Calu3 (cell line): ENCODE results near the gene HNRNPA1L2. TPM values are rescaled to one million over a fixed set of nuclear protein-coding genes. Genes with fewer than 3 reads are reported as not detected.
"Not testable (repeated sequence)": the region's sequence is repeated elsewhere in the genome, so short reads cannot be mapped to it uniquely, and the experiment has no call there.

Experiments
- BruUV-seq: library from RNA; stranded (reverse); fragments of 400-500 nt; replicated peaks from 2 replicates; lab custom pipeline; 2021; lab: Mats Ljungman, UMichigan
- CTCF ChIA-PET: fragments of 300-600 bp; sonication (Branson Sonifier 250); formaldehyde crosslinking; loops from one replicate; lab custom pipeline; 2022; ENCODE audit warnings: antibody characterized with exemption; lab: Charles Lee
- DNase-seq: peaks from one replicate; pipeline ENCODE4 v3.0.0; 2022
- H3K27ac Mint-ChIP-seq: one replicate; pipeline ENCODE4 v1.8.0; 2022; ENCODE audit warnings: mixed read lengths; ENCODE audit not compliant: unreplicated experiment
- H3K27me3 Mint-ChIP-seq: one replicate; pipeline ENCODE4 v1.8.0; 2022; ENCODE audit warnings: mixed read lengths; ENCODE audit not compliant: unreplicated experiment
- H3K36me3 Mint-ChIP-seq: one replicate; pipeline ENCODE4 v1.8.0; 2022; ENCODE audit warnings: mild to moderate bottlenecking, moderate library complexity, mixed read lengths; ENCODE audit not compliant: insufficient read depth, unreplicated experiment
- H3K4me1 Mint-ChIP-seq: one replicate; pipeline ENCODE4 v1.8.0; 2022; ENCODE audit warnings: mild to moderate bottlenecking, low read depth, mixed read lengths; ENCODE audit not compliant: unreplicated experiment
- H3K4me3 Mint-ChIP-seq: one replicate; pipeline ENCODE4 v1.8.0; 2022; ENCODE audit warnings: mild to moderate bottlenecking, low read depth, moderate library complexity, mixed read lengths; ENCODE audit not compliant: unreplicated experiment
- H3K9me3 Mint-ChIP-seq: one replicate; pipeline ENCODE4 v1.8.0; 2022; ENCODE audit warnings: low read depth, mixed read lengths; ENCODE audit not compliant: unreplicated experiment
- CTCF ChIP-seq: fragments of 200-600 bp; IDR thresholded peaks from one replicate; pipeline ENCODE4 v1.8.0; 2022; ENCODE audit warnings: antibody characterized with exemption; ENCODE audit not compliant: unreplicated experiment
- intact Hi-C: fragments of 100-400 bp; cut with micrococcal nuclease; formaldehyde crosslinking; loops from one replicate; pipeline ENCODE4 v1.10.0; 2022; ENCODE audit not compliant: unreplicated experiment
- total RNA-seq: library from RNA; stranded (reverse); gene quantifications from 2 replicates; pipeline ENCODE4 v1.2.3, GENCODE V29; 2022

HNRNPA1L2 gene
- total RNA-seq, 1 experiment from 2014 or later: 6.8 TPM

- Mint-ChIP-seq H3K4me3 (no peak overlapping the region), H3K4me1 (no peaks in the 10 kb centered on the region), H3K27ac (no peak overlapping the region), H3K36me3 (peaks cover 10% of the 10 kb centered on the region), H3K9me3 (no peaks in the 10 kb centered on the region), H3K27me3 (no peaks in the 10 kb centered on the region)
- no peak for TF ChIP-seq CTCF
- no TSS peak for BruUV-seq
- CTCF ChIA-PET: no interaction called here
- intact Hi-C loops: no loop called here
- DNase-seq: no peak
These were observed 27.4 kb downstream of the HNRNPA1L2 start for GRCh38 chr13:52669677-52670076.

- Mint-ChIP-seq H3K4me1 (no peaks in the 10 kb centered on the region), H3K36me3 (peaks cover 11% of the 10 kb centered on the region), H3K27ac (no peak overlapping the region), H3K27me3 (no peaks in the 10 kb centered on the region), H3K9me3 (no peaks in the 10 kb centered on the region), H3K4me3 (no peak overlapping the region)
- BruUV-seq: no TSS peak
- TF ChIP-seq CTCF: no peak
- CTCF ChIA-PET: no interaction called here
- intact Hi-C loops: no loop called here
- no peak for DNase-seq
These were observed 28.5 kb downstream of the HNRNPA1L2 start for GRCh38 chr13:52670726-52671125.

GRCh38 chr13:52673465-52673864 lies 31.2 kb downstream of the HNRNPA1L2 start:
- intact Hi-C loops: no loop called here
- CTCF ChIA-PET: interaction anchor here (0.7 kb wide), 1 partner anchor 1450 kb away, joined by 3 read pairs; no protein-coding TSS in a partner anchor
- H3K27ac Mint-ChIP-seq: no peak overlapping the region
- no peak overlapping the region for H3K4me3 Mint-ChIP-seq
- H3K9me3 Mint-ChIP-seq: no peaks in the 10 kb centered on the region
- no peaks in the 10 kb centered on the region for H3K4me1 Mint-ChIP-seq
- H3K27me3 Mint-ChIP-seq: no peaks in the 10 kb centered on the region
- DNase-seq: no peak
- BruUV-seq: no TSS peak
- peaks cover 11% of the 10 kb centered on the region for H3K36me3 Mint-ChIP-seq
- TF ChIP-seq CTCF: no peak

DNA sequence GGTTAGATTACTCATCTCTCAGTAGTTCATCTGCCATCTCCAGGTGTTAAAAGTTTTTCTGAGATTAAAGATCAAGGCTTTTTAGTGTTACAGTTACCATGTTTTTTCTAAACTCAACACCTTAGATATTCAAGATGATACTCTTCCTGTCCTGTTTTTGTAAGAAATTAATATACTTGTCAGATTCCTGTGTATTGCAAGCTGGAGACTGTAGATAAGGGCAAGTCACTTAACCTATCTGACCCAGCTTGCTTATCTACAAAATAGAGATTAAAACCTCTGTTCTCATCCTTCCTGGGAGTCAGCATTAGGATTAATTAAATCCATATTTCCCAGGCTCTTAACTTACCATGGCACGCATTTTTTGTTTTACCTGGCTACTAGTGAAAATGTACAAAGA lies 35.6 kb downstream of the HNRNPA1L2 start:
- no peak for TF ChIP-seq CTCF
- no TSS peak for BruUV-seq
- intact Hi-C loops: no loop called here
- CTCF ChIA-PET: no interaction called here
- no peak for DNase-seq
- no peaks in the 10 kb centered on the region for H3K9me3 Mint-ChIP-seq
- peaks cover 26% of the 10 kb centered on the region for H3K36me3 Mint-ChIP-seq
- no peak overlapping the region for H3K27ac Mint-ChIP-seq
- no peak overlapping the region for H3K4me3 Mint-ChIP-seq
- no peaks in the 10 kb centered on the region for H3K4me1 Mint-ChIP-seq
- no peaks in the 10 kb centered on the region for H3K27me3 Mint-ChIP-seq

- H3K27ac Mint-ChIP-seq, H3K4me1 Mint-ChIP-seq, BruUV-seq, intact Hi-C loops, H3K4me3 Mint-ChIP-seq, DNase-seq, CTCF ChIA-PET, H3K9me3 Mint-ChIP-seq, H3K27me3 Mint-ChIP-seq: not testable (repeated sequence)
- H3K36me3 Mint-ChIP-seq: peaks cover 11% of the 10 kb centered on the region
These were observed 43.6 kb downstream of the HNRNPA1L2 start for GRCh38 chr13:52685806-52686205.
